Left renal cortex interstitium (tissue), 4 donors: ENCODE measurements around the gene WBP1. TPM values are rescaled to one million over a fixed set of nuclear protein-coding genes. Genes with fewer than 3 reads are reported as not detected.
"Not testable (repeated sequence)": the region's sequence is repeated elsewhere in the genome, so short reads cannot be mapped to it uniquely, and the experiment has no call there.

Experiments
- DNase-seq, 4 donors: peaks; one replicate each; pipeline ENCODE4 v3.0.0-alpha.2; 2013; ENCODE audit warnings: low read depth in 4 of 4, low spot score in 2 of 4, missing footprints in 1 of 4
- polyA plus RNA-seq, 4 donors: library from polyadenylated mRNA; unstranded; fragments of 120-200 nt; gene quantifications; one replicate each; pipeline ENCODE4 v1.2.1, GENCODE V29; 2013; ENCODE audit not compliant: insufficient read length in 4 of 4

The WBP1 gene
- polyA plus RNA-seq, 4 donors = 99.5 to 129 (median 123) TPM

GRCh38 chr2:74426181-74426758 lies 32.0 kb upstream of the WBP1 start:
- no peak for DNase-seq

GRCh38 chr2:74427551-74427950 lies 30.7 kb upstream of the WBP1 start:
- no peak for DNase-seq

- DNase-seq = no peak
These were observed 29.6 kb upstream of the WBP1 start for GRCh38 chr2:74428675-74429074.

GRCh38 chr2:74429487-74430451 lies 28.5 kb upstream of the WBP1 start:
- DNase-seq = no peak

- DNase-seq = no peak
These were observed 27.7 kb upstream of the WBP1 start for GRCh38 chr2:74430502-74430901.

- no peak for DNase-seq
These were observed 22.0 kb upstream of the WBP1 start for GRCh38 chr2:74436111-74436805.

- DNase-seq = no peak
These were observed 21.2 kb upstream of the WBP1 start for GRCh38 chr2:74436848-74437695.

GRCh38 chr2:74438248-74438647 lies 20.0 kb upstream of the WBP1 start:
- no peak for DNase-seq

GRCh38 chr2:74439373-74439772 lies 18.9 kb upstream of the WBP1 start:
- DNase-seq = no peak

GRCh38 chr2:74439803-74440377 lies 18.3 kb upstream of the WBP1 start:
- peak in 1 of 4 donors; percentile 42 for DNase-seq

GRCh38 chr2:74440378-74441169 lies 17.7 kb upstream of the WBP1 start:
- peak; percentile 84 to 88 (median 86) for DNase-seq

- no peak for DNase-seq
These were observed 17.0 kb upstream of the WBP1 start for GRCh38 chr2:74441170-74441689.

GRCh38 chr2:74441690-74442482 lies 16.4 kb upstream of the WBP1 start, which contains the start of gene RTKN:
TSS of gene RTKN (minus strand) at chr2:74441937. CDS start at chr2:74441816, 121 bp downstream.
- DNase-seq = no peak

GRCh38 chr2:74442483-74443297 lies 15.5 kb upstream of the WBP1 start:
- not testable (repeated sequence) for DNase-seq

- DNase-seq = no peak
These were observed 13.5 kb upstream of the WBP1 start for GRCh38 chr2:74444498-74445318.

GRCh38 chr2:74447230-74447999 lies 10.8 kb upstream of the WBP1 start:
- DNase-seq = no peak
